OCI-M2 (cell line): ENCODE results near the gene GALNT6.

ENCODE experiments used
- DNase-seq: peaks from one replicate; lab custom pipeline; 2025; ENCODE audit not compliant: unreplicated experiment; lab: John Stamatoyannopoulos, UW

Gene GALNT6

DNA sequence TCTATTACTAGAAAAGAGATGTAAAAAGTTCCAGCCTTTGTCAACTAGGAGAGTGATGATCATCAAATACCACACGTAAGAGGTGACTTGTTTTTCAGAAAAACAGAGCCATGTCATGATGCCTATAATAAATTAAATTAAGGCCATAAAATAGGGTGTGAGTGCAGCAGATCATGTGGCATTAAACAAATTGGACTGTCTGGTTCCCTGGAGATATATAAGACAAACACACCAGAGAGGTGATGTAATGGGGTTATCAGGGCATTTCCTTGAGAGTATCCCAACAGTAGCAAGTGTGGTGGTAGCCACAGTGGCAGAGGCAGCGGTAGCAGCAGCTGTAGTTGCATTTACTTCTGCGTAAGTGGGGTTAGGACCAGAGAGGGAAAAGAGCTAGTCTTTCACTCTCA, 14.6 kb upstream of the GALNT6 start:
- no peak for DNase-seq

- no peak for DNase-seq
Measured at GRCh38 chr12:51404627-51405026, 13.4 kb upstream of the GALNT6 start.

DNA sequence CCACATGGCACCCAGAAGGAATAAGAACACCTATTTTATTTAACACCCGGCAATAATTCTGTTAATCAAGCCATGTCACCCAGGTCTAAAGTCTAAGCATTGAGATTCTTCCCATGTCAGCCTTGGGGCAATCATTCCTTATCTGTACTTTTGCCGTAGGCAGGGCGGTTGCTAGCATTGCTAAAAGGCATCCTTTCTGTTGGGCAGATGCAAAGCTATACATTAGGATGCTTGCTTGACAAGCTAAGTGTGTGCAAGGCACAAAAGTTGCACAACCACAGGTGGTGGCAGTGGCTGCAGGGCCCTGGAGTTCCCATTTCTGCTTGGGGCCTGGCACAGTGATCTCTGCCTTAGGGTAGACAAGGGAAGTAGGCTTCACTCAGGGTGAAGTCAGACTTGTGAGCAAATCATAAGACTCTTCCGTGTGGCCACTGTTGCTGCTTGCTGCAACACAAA, 12.5 kb upstream of the GALNT6 start:
- no peak for DNase-seq

DNA sequence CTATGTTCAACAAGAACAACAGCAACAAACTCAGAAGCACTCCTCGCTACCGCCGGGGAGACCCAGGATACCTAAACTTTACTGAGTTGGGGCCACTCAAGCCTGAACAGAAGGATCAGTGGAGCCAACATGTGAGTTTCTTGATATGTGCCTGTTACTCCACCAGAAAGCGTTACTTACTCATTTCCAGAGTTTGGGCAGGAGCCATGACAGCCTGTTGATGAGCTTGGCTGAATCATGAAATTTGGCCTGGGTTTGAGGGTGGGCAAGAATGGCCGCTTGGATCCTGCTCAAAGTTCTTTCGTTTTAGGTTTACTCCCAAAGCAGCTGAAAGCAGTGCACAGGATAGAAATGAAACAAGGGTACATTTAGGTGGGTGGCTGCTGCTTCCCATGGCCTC, 12.0 kb upstream of the GALNT6 start:
- DNase-seq: no peak

GRCh38 chr12:51401900-51402299, 10.7 kb upstream of the GALNT6 start:
- DNase-seq: no peak

DNA sequence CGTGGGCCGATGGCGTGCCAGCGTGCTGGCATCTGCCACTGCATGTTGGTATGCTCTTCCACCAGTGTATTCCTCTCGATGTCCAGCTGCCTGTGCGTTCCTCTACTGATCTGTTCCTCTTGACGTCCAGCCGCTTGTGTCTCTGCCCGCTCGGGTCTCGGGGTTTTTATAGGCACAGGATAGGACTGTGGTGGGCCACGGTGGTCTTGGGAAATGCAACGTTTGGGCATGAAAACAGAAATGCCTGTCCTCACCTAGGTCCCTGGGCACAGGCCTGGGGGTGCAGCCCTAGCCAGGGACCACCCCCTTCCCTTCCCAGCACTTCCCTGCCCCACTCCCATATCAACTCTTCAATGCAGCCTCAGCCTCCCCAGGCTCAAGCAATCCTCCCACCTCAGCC, 10.3 kb upstream of the GALNT6 start:
- DNase-seq: no peak

- no peak for DNase-seq
Measured at GRCh38 chr12:51401020-51401419, 9.8 kb upstream of the GALNT6 start.

DNA sequence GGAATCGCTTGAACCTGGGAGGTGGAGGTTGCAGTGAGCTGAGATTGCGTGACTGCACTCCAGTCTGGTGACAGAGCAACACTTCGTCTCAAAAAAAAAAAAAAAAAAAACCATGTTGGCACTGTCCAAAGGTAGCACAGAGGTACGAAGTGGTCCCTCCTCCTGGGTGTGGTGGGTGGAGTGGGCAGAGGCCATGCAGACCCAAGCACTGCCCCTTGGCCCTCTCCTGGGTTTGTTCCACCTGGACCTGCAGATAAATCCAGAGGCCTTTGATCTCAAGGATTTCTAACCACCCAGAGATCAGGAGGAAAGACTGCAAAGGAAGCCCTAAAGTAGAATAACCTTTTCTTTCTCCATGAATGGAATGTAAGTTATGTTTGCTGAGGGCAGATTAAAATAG, 8.7 kb upstream of the GALNT6 start:
- DNase-seq: no peak

DNA sequence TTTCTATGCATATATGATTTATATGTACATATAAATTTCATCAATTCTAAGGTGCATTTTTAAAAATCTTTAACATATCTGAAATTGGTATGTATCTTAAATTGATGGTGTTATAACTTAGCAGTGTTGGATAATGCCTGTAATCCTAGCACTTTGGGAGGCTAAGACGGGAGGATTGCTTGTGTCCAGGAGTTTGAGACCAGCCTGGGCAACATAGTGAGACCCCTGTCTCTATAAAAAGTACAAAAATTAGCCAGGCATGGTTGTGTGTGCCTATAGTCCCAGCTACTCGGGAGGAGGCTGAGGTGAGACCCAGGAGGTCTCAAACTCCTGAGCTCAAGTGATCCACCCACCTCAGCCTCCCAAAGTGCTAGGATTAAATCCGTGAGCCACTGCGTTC, 6.5 kb upstream of the GALNT6 start:
- no peak for DNase-seq

DNA sequence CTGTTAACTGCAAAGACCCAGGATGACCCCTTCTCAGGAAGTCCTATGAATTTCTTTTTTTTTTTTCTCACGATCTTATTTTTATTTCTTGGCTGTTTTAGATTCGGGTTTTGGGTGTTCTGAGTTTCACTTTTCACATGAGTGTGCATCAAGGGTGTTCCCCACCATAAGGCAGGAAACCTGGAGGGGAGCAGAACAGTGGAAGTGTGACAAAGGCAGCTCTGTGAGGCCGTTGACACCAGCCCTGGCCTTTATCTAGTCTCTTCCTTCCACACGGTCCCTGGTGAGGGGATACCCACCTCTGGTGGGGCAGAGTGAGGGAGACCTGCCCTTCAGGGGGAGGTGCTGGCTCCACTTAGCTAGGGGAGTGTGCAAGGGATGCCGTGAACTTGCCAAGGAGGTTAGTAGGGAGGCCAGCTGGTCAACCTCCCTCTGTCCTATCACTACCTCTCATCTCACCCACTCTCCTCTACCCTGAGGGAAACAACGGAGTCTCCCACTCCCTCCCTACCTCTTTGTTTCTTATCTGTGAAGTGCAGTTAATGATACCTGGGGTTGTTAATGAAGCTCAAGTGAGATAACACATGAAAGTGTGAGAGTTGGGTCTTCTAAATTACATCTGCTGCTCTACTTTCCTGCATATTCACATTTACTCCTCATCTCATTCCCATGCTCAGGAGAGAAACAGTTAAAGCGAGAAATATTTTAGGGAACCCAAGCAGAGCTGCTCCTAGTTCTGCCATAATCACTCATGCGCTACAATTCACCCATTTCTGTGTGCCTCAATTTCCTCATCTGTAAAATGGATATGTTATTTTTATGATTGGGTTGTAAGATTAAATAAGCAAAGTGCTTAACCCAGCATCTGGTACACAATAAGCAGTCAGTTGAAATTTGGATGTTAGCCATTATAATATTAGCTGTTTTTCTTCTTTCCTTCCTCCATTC, 4.4 kb upstream of the GALNT6 start:
- DNase-seq: peak; percentile 51

GRCh38 chr12:51393676-51394545, 2.7 kb upstream of the GALNT6 start:
- DNase-seq: no peak

GRCh38 chr12:51392556-51393237, 1.5 kb upstream of the GALNT6 start:
- DNase-seq: no peak

DNA sequence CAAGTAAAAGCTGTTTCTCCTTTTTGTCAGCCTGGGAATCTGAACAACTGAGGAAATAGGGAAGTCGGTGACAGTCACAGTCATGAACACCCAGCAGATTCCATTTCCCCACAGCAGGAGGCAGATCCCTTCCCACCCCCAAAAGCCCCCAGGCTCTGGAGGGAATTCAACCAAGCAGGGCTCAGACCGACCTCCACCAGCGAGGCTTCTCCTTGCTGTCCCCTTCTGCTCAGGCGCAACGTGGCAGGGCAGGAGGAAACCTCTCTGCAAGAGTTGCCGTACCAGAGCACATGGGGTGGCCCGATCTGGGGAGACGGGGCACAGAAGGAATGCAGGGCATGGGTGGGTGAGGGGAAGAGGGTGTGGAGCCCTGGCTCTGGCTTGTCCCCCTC, 319 bp downstream of the GALNT6 start:
- no peak for DNase-seq

GRCh38 chr12:51390457-51390856, 749 bp downstream of the GALNT6 start:
- DNase-seq: no peak

GRCh38 chr12:51389302-51389999, 1.8 kb downstream of the GALNT6 start:
- no peak for DNase-seq

GRCh38 chr12:51388846-51389245, 2.4 kb downstream of the GALNT6 start:
- DNase-seq: no peak

DNA sequence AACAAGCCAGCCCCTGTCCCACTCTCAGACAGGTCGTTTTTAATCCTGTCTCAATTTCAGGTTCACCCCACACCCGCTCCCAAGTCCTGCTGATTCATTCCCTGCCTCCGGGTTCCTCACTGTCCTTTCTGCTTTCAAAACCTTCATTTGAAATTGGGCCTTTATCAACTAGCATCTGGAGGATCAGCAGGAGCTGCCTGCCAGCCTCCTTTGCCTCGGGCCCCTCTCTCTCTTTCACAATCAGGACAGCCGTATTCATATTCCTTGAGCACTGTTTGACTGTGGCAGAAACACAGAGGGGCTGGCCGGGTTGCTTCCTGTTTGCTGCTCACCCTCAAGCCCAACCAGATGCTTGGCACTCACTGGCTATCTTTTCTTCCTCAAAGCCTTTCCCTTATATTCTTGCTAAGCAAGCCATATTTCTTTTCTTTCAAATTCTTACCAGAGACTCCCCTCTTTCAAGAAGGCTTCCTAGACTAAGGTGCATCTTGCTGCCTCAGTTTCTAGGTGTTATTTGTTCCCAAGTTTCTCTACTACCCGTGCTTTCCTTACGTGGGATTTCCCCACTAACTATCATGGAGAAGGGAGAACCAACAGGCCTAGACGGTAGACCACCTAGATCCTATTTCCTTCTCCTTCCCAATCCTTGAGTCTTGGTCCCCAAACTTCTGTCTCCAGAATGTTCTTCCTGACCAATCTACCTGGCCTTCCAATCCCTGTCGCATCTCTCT, 3.0 kb downstream of the GALNT6 start:
- DNase-seq: no peak

DNA sequence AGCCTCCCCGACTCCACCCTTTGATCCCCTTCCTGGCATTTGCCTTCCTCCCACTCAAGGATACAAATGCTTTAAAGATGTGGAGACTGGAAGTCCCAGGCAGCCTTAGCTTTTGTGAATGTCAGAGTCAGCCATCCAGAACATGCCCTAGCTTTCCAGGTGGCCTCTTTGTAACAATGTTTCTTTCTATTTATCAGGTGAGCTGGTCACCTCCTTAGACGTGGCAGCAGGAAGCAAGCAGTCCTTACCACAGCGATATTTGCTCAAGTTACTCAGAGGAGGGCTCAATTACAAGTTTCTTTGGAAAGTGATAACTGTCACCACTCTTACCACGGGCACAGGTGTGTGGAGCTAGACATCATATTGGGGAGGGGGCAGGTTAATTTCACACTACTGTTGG, 4.9 kb downstream of the GALNT6 start:
- DNase-seq: no peak

- no peak for DNase-seq
Measured at GRCh38 chr12:51383269-51383905, 7.8 kb downstream of the GALNT6 start.

GRCh38 chr12:51382173-51382572, 9.0 kb downstream of the GALNT6 start:
- no peak for DNase-seq
